H1 (cell line): ENCODE measurements around the gene ACP4. TPM values are rescaled to one million over a fixed set of nuclear protein-coding genes. Genes with fewer than 3 reads are reported as not detected.

Source experiments
- NRF1 ChIP-seq: IDR thresholded peaks from 2 replicates; pipeline ENCODE4 v1.6.1; 2011; ENCODE audit warnings: mild to moderate bottlenecking, low read depth, low read length, improper control_type of control experiment
- RAD21 ChIP-seq, 2 experiments: IDR thresholded peaks in 1 of 2; conservative IDR thresholded peaks in 1 of 2; 2 replicates each; pipeline ENCODE4 v1.6.1; 2011; ENCODE audit warnings: low read depth in 2 of 2, low read length in 2 of 2, improper control_type of control experiment in 1 of 2, inconsistent platforms in 1 of 2, mild to moderate bottlenecking in 1 of 2, moderate library complexity in 1 of 2
- RXRA ChIP-seq: IDR thresholded peaks from 2 replicates; pipeline ENCODE4 v1.6.1; 2011; ENCODE audit warnings: low read depth, mild to moderate bottlenecking, low read length, moderate library complexity; ENCODE audit not compliant: insufficient read depth
- SIX5 ChIP-seq: IDR thresholded peaks from 2 replicates; pipeline ENCODE4 v1.6.1; 2011; ENCODE audit warnings: mild to moderate bottlenecking, low read depth, low read length
- TAF1 ChIP-seq: IDR thresholded peaks from 2 replicates; pipeline ENCODE4 v1.6.1; 2011; ENCODE audit warnings: mild to moderate bottlenecking, low read depth, low read length
- polyA plus RNA-seq, 7 experiments: library from polyadenylated mRNA; depleted of rRNA in 3 of 7; stranded (reverse) in 5 of 7; unstranded in 2 of 7; fragments of >200 nt in 5 of 7; fragments of 200-250 nt in 2 of 7; gene quantifications; 1 replicate in 5 of 7; 2 replicates in 1 of 7; 4 replicates in 1 of 7; pipeline versions ENCODE4 v1.2.1 to v1.2.3, GENCODE V29; 2011 to 2013; ENCODE audit warnings: missing spikeins in 2 of 7, mixed read lengths in 2 of 7
- total RNA-seq: library from RNA; stranded (reverse); fragmentation: NEBNext Ultra II Directional; extraction: Animal tissue kit (Norgen Biotek cat#: 25700); gene quantifications from 2 replicates; pipeline ENCODE4 v1.2.1, GENCODE V29; 2021

ACP4 gene
- total and polyA plus RNA-seq, 2 of the 8 experiments (the other 6 are each of a cell fraction or from before 2014, with no cell fraction given): not detected

- TF ChIP-seq NRF1 (no peak), SIX5 (no peak), TAF1 (no peak), RAD21 (IDR thresholded peaks at IDR 0.05 in 1 of 2, conservative IDR thresholded peaks at IDR 0.05 in 1 of 2; ENCODE audit: low read depth in 2 of 2, low read length in 2 of 2) (no peak), RXRA (no peak)
These were observed 40.2 kb upstream of the ACP4 start (continued) for GRCh38 chr19:50750010-50750409.
